ENCODE data around the gene TLNRD1. TPM values are rescaled to one million over a fixed set of nuclear protein-coding genes. Genes with fewer than 3 reads are reported as not detected.
"Not testable (repeated sequence)": the region's sequence is repeated elsewhere in the genome, so short reads cannot be mapped to it uniquely, and the experiment has no call there.

TLNRD1 gene
- total and polyA plus RNA-seq, 12 donors, result 4.3 to 19.4 (median 6.3) TPM

DNA sequence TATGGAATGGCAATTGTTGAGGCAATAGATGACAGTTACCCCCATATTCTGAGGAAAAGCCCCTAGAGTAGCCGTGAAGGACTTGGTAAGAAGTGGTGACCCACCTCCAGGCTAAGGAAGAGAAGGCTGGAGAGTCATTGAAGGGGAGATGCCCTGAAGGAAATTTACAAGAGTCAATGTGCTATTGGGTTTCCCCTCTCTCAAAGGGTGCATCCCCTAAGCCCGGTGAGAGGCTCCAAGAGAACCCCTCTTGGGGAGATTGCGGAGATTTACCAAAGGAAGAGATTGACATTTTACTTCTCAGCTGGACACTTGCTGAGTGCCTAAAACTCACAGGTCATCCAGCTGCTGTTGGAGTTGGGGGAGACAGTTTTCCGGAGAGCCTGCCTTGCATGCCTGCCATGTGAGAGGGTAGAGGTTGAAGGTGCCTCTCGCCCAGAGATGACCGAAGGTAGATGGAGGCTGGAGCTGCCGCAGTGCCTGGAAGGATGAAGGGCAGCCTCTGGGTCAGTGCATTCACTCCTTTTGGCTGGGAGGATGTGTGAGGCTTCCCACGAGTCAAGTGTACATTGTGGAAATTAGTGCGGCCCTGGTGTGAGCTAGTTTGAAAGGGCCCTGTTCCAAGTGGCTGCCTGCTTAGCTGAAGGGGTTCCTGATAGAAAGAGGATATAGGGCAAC lies 41.8 kb upstream of the TLNRD1 start:
- Histone ChIP-seq H3K9me3 (peaks cover 0 to 8% (median 0%) of the 10 kb centered on the region in 11 donors), H3K4me3 (no peak overlapping the region), H3K4me1 (peaks cover 0 to 11% (median 0%) of the 10 kb centered on the region in 9 donors), H3K27ac (no peak overlapping the region), H3K36me3 (peaks cover 0 to 35% (median 13%) of the 10 kb centered on the region in 9 donors), H3K27me3 (no peaks in the 10 kb centered on the region)
- no peak for DNase-seq
- intact Hi-C loops (cut with DNase I), result loop anchor here in 2 of 10 donors (10.0 kb wide), 2 partner anchors 164 to 494 kb away; no protein-coding TSS in a partner anchor
- 98 to 99% methylated on average over 9 of the region's 9 CpGs for WGBS, 2 donors
- TF ChIP-seq, protein P1, sequence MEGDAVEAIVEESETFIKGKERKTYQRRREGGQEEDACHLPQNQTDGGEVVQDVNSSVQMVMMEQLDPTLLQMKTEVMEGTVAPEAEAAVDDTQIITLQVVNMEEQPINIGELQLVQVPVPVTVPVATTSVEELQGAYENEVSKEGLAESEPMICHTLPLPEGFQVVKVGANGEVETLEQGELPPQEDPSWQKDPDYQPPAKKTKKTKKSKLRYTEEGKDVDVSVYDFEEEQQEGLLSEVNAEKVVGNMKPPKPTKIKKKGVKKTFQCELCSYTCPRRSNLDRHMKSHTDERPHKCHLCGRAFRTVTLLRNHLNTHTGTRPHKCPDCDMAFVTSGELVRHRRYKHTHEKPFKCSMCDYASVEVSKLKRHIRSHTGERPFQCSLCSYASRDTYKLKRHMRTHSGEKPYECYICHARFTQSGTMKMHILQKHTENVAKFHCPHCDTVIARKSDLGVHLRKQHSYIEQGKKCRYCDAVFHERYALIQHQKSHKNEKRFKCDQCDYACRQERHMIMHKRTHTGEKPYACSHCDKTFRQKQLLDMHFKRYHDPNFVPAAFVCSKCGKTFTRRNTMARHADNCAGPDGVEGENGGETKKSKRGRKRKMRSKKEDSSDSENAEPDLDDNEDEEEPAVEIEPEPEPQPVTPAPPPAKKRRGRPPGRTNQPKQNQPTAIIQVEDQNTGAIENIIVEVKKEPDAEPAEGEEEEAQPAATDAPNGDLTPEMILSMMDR (IDR thresholded peaks at IDR 0.05), result no peak
- ATAC-seq, result no peak

- intact Hi-C loops (cut with DNase I), result loop anchor here in 6 of 10 donors (5.0 kb wide), 5 partner anchors 183 to 508 kb away; partner anchors contain the start of gene CEMIP (in 2 of the 6)
- not testable (repeated sequence) for H3K4me1 ChIP-seq, H3K4me3 ChIP-seq, DNase-seq, H3K27me3 ChIP-seq, H3K27ac ChIP-seq, ATAC-seq
- Histone ChIP-seq H3K36me3 (peaks cover 0 to 41% (median 0%) of the 10 kb centered on the region in 9 donors), H3K9me3 (peaks cover 0 to 23% (median 0%) of the 10 kb centered on the region in 11 donors)
Observed at GRCh38 chr15:80965454-80965853, 35.3 kb upstream of the TLNRD1 start.

GRCh38 chr15:80966431-80967197 lies 34.1 kb upstream of the TLNRD1 start:
- no peak overlapping the region for H3K27ac ChIP-seq
- H3K36me3 ChIP-seq, result peaks cover 0 to 40% (median 0%) of the 10 kb centered on the region in 9 donors
- no peak overlapping the region for H3K4me3 ChIP-seq
- H3K4me1 ChIP-seq, result peaks cover 0 to 9% (median 0%) of the 10 kb centered on the region in 9 donors
- H3K9me3 ChIP-seq, result peaks cover 0 to 23% (median 0%) of the 10 kb centered on the region in 11 donors
- WGBS, 2 donors, result 93 to 98% methylated on average over 8 of the region's 8 CpGs
- H3K27me3 ChIP-seq, result no peaks in the 10 kb centered on the region
- ATAC-seq (no peak), DNase-seq (no peak)
- TF ChIP-seq, protein P1 (IDR thresholded peaks at IDR 0.05), result no peak
- intact Hi-C loops (cut with DNase I), result loop anchor here in 6 of 10 donors (5.0 kb wide), 5 partner anchors 184 to 509 kb away; partner anchors contain the start of gene CEMIP (in 2 of the 6)

GRCh38 chr15:80967451-80967850 lies 33.3 kb upstream of the TLNRD1 start:
- H3K4me3 ChIP-seq, result no peak overlapping the region
- intact Hi-C loops (cut with DNase I), result loop anchor here in 6 of 10 donors (5.0 kb wide), 5 partner anchors 185 to 510 kb away; partner anchors contain the start of gene CEMIP (in 2 of the 6)
- ATAC-seq (no peak), DNase-seq (no peak)
- H3K4me1 ChIP-seq, result peaks cover 0 to 9% (median 0%) of the 10 kb centered on the region in 9 donors
- 51 to 54% methylated on average over 3 of the region's 3 CpGs for WGBS, 2 donors
- H3K27me3 ChIP-seq, result no peaks in the 10 kb centered on the region
- TF ChIP-seq, protein P1 (IDR thresholded peaks at IDR 0.05), result no peak
- no peak overlapping the region for H3K27ac ChIP-seq
- peaks cover 0 to 45% (median 0%) of the 10 kb centered on the region in 9 donors for H3K36me3 ChIP-seq
- peaks cover 0 to 15% (median 0%) of the 10 kb centered on the region in 11 donors for H3K9me3 ChIP-seq
